D721Med (cell line): ENCODE results near the gene CHST2.

Source experiments
- DNase-seq: peaks from one replicate; pipeline ENCODE4 v3.0.0; 2011; ENCODE audit warnings: low spot score; ENCODE audit not compliant: insufficient read length
- FAIRE-seq: peaks from 2 replicates; lab custom pipeline; 2011; peaks lifted over from hg19 to GRCh38; lab: Jason Lieb, UNC
- TF ChIP-seq, protein P1 (sequence below): IDR thresholded peaks from 2 replicates; pipeline ENCODE4 v1.5.1; 2012; ENCODE audit warnings: mild to moderate bottlenecking, control low read depth; ENCODE audit not compliant: insufficient read depth; ENCODE audit errors: missing control alignments

CHST2 gene

DNA sequence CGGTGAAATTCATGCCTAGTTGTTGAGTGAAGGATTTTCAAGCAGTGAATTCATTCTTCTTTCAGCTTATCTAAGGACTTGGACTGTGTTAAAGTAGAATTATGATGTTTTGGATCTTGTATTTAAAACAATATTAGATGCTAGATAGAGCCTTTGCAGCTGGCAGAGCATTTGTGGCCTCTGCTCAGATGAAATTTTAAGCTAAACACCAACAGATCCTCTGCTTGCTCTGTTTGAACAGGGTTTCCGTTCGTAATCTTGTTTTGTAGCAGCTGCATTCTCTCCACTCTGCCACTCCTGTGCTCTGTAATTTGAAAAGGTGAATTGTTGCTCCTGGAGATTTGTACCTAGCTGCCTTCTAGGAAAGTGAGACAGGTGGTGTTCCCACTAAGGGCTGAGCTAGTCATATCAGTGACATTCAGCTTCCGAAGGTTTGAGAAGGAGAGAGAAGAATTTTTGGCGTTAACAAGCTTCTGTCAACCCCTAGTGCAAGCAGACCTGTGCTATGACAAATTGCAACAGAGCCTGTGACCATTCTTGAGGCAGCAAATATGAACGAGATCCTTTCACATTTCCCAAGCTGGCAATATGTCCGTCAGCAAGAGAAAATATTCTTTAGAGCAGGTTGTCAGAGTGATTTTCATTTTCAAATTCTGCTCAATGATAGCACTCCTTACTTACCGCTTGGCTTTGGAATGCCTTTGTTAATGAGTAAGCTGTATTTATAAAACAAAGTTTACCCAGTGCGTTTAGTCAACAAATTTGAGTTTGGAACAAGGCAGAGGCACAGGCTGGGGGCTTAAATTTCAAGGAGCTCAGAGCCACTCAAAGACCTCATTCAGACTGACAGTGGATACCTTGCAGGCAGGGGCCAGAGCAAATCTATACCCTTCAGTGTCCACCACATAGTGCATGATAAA is 5.3 kb downstream of the CHST2 start:
- no peak for DNase-seq
- TF ChIP-seq, protein P1, sequence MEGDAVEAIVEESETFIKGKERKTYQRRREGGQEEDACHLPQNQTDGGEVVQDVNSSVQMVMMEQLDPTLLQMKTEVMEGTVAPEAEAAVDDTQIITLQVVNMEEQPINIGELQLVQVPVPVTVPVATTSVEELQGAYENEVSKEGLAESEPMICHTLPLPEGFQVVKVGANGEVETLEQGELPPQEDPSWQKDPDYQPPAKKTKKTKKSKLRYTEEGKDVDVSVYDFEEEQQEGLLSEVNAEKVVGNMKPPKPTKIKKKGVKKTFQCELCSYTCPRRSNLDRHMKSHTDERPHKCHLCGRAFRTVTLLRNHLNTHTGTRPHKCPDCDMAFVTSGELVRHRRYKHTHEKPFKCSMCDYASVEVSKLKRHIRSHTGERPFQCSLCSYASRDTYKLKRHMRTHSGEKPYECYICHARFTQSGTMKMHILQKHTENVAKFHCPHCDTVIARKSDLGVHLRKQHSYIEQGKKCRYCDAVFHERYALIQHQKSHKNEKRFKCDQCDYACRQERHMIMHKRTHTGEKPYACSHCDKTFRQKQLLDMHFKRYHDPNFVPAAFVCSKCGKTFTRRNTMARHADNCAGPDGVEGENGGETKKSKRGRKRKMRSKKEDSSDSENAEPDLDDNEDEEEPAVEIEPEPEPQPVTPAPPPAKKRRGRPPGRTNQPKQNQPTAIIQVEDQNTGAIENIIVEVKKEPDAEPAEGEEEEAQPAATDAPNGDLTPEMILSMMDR, result no peak
- FAIRE-seq, result no peak

DNA sequence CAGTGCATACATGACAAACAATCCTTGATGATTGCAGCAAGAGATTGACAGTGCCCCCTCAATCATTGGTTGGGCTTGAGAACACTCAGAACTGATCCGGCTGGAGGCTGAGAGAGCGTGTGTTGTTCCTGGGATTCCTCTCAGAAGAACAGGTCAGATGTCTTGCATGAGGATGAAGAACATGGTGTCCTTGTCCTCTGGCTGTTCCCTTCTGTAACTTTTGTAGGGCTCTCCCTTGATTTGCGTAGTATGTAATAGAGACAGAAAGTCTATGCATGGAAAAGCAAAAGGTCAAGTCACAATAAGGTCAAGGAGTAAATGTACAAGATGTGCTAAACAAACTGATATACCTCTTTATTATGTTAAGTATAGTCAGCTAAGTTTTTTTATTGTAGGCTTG is 8.2 kb downstream of the CHST2 start:
- TF ChIP-seq, protein P1, result no peak
- DNase-seq (no peak), FAIRE-seq (no peak)

DNA sequence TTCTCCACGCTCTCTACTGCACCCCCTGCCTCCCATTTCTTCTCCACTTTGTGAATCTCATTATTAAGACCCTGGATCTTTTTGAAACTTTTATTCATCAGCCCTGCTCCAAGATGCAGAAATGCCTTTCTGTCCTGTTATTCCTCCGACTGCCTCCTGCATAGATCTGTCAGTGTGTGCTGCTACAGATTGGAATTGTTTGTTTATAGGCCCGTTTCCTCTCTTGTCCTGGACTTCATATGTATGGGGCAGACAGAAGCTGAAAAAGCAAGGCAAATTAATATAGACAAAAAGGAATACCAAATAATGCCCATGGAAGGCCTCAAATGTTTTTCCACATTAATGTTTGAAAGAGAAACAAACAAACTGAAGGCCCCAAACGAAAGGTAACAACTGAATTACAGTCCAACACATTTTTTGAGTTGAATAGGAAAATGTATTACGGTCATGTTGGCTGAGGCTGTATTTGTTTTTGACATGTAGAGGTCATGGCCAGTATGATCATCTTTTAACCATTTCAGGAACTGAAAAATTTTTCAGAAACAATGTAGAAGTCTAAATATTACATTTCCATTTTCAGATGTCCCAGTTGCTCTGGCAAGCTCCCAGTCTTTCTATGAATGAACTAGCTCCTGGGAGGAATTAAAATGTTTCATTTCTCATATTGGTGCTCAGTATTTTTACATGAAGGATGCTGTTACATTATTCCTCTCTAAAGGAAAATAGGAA is 8.8 kb downstream of the CHST2 start:
- FAIRE-seq, result no peak
- DNase-seq, result no peak
- TF ChIP-seq, protein P1, result no peak

DNA sequence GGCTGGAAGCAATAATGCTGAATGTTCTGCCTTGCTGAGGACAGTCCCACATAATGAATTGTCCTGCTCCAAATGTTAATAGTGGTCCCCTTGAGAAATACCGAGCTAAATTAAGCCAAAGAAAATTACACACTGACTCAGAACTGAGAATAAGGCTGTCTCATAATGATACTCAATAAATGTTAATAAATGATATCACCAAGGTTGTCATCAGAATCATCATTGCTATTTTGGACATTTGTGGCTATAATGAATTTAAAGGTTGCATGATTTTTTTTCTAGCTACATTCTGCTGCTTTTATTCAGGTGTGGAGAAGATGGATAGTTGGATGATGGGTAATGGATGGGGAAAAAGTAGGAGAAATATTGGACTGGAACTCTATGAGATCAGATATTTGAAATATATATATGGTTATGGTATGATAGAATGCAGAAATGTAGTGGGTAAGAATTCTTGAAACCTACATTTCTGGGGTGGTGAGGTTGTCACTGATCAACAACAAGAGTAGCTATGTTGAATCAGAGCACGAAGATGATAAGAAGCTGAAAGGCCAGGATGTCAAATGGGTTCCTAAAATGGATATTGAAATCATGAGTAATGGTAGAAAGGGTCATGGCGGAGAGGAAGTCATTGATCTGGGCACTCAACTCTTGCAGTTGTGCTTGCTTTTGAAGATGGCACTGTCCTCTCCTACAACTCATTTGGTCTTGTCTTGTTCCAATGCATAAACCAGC is 12.8 kb downstream of the CHST2 start:
- FAIRE-seq (no peak), DNase-seq (no peak)
- TF ChIP-seq, protein P1, result no peak

DNA sequence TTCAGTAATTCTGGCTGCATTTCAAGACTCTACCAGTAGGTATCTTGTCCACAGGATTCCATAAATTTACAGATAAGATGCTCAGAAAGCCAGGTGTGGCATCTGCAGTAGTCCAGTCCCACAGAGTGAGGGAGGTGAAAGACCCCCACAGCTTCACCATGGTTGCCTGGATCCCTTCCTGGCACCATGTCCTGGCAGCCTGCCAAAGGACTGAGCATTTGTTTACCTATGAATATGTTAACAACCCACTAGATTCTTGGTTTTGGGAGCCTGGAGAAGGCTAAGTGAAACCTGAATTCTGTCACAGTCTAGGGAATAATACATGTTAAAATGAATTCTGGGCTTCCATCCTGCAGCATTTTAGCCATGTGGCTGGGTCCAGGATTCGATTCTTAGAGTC is 14.9 kb downstream of the CHST2 start:
- FAIRE-seq, result no peak

DNA sequence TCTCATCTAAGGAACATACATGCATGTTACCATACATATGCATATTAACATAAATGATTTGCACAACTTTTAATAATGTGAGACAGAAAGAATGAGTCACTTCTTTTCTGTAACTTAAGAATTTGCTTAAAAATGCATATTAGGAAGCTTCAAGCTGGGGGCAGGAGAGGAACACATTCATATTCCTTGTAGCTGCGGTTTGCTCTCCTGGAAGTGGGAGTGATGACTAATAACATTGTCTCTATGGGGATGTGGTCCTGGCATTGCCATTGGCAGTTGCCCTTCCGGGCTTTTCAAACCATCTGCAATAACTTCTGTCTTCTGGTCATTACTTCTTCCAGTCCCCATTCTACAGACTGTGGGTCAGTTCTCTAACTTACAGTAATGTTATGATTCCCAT is 15.6 kb downstream of the CHST2 start:
- FAIRE-seq, result no peak
- TF ChIP-seq, protein P1, result no peak
- no peak for DNase-seq

More for the DNA sequence above, 14.9 kb downstream of the CHST2 start:
- TF ChIP-seq, protein P1, result no peak
- DNase-seq, result no peak
